GM15510 (cell line): ENCODE data around the gene CEP131.
A peak's percentile ranks its signal among the peaks of the same experiment; 100 is the strongest.

Source experiments
- POLR2A ChIP-seq: IDR thresholded peaks from 3 replicates; pipeline ENCODE4 v1.6.1; 2011; ENCODE audit warnings: borderline replicate concordance; ENCODE audit not compliant: insufficient read length; ENCODE audit errors: extremely low read depth

The CEP131 gene

DNA sequence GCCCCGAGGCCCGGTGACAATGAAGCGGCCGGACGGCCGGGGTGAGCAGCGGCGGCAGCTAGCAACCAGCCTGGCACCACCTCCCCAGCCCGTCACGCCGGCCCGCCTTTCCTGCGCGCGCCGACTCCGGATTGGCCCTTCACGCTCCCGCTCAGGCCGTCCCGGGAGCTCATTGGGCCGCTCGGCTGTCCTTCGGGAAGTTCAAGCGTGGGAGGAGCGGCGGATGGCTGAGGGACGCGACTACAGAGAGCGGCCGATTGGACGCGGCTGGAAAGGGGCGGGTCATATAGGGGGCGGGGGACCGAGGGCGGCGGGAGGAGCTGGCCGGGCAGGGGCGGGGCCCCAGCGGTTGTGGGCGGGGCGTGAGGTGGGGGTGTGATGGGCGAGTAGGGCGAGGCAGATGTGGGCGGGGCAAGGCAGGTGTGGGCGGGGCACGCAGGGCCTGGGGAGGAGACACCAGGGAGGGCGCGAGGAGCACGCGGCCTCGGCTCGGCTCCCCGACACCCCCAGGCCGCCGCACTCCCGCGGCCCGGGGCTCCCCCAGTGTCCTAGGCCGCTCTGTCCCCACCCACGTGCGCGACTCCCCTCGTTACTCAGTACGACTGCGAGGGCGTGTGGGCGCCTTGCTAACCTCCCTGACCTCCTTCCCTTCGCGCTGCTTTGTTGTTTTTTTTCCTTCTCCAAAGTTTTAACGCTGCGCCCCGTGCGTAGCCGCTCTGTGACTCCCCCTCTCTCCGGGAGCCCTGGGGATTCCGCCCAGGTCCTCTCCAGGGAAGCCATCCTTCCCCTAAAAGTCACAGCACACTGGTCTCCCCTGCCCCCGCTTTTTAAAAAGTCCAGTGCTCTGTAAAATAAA, at the start of gene CEP131:
Gene CEP131, minus strand, starts transcription at position 60 of the 856 bp plus-strand sequence. CDS start 2,909 bp downstream, outside the sequence.
- TF ChIP-seq POLR2A = peak; percentile 63

DNA sequence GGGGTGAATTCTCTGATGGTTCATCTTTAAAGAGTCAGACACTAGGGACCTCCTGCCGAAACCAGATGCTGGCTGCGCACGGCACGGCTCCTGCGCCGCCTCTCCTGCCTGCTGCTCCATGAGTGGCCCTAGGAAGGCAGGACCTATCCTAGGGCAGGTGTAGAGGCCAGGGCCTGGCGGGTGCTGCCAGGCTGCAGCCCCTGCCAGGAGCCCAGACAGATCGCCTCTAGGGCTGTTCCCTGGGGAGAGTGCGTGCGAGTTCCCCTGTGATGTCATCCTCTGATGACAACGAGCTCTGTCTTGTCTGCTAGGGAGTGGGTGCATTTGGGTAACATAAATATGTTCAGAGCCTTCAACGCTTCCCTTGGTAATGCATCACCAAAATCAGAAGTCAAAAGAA, 48.5 kb upstream of the CEP131 start:
- no peak for TF ChIP-seq POLR2A

DNA sequence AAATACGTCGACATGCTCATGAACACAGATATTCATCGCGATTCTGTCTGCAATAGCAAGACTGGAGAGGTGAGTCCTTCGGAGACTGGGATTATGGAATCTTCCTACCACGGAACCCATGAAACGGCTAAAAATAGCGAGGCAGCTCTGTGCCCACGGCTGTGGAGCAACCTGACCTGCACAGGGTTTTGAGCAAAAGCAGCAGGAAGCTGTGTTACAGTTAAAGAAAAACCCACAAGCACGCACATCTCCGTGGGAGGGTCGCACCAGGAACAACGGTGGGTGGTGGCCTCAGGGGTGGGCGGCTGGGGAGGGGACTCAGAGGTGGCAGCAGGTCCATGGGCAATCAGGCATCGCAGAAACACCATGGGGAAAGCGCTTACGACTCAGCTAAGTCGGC, 47.5 kb upstream of the CEP131 start:
- TF ChIP-seq POLR2A = no peak

DNA sequence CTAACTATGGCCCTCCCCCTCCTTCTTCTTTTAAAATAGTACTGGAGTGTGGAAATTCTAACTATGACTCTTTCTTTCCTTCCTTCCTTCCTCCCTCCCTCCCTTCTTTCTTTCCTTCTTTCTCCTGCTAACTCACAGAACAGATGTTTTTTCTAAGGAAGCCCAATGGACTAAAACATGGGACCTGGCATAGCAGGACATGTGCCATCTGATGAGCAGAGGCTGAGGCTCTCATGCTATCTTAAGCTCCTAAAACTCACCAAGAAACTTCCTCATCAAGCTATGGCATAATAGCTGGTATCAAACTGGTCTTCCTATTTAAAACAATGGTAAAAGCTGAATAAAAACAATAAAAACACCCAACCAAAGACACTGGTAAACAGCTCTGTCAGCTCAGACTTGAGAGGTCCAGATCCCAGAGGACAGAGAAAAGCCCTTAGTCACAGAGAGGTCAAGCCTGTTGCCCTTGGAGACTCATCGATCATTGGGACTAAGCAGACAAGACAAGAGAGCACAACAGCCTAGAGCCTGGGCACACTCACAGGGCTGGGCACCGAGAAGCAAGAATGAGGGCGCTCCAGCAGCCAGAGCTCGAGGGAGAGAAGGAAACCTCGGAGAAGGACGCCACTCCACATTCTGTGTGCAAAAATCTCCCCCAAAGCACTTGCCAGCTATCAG, 44.8 kb upstream of the CEP131 start:
- TF ChIP-seq POLR2A = no peak

DNA sequence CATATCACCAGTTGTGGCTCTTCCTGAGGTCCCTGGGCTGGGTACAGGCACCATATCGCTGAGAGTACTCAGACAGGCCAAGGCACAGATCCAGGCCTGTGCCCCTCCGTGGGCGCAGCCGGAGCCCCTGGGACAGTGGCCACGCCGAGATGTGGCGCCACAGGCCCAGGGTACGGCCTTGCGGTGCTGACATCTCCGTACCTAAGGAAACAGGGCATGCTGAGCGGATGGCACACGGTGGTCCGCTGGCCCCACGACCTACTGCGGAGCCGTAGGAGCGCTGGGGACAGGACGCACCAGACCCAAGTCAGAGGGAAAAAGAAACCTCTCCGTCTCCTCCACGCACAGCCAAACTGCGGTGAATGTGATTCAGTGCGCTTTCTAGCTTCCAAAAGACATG, 42.8 kb upstream of the CEP131 start:
- no peak for TF ChIP-seq POLR2A

DNA sequence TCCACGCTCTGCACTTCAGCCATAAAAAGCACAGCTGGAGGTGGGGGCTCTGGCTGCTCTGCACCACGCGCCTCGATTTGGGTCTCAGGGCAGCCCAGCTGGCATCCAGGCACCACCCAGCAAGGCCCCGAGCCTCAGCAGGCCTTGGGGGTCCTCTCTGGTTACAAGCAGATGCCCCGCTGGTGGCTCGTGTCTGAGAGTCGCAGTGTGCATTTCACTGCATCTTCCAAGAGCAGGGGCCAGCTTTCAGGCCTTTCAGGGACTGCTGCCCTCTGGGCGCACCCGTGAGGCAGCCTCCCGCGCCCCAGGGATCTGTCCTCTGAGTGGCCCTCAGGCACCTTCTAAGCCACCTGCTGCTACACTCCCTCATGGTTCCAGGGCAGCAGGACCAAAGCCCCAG, 41.9 kb upstream of the CEP131 start:
- TF ChIP-seq POLR2A = no peak

DNA sequence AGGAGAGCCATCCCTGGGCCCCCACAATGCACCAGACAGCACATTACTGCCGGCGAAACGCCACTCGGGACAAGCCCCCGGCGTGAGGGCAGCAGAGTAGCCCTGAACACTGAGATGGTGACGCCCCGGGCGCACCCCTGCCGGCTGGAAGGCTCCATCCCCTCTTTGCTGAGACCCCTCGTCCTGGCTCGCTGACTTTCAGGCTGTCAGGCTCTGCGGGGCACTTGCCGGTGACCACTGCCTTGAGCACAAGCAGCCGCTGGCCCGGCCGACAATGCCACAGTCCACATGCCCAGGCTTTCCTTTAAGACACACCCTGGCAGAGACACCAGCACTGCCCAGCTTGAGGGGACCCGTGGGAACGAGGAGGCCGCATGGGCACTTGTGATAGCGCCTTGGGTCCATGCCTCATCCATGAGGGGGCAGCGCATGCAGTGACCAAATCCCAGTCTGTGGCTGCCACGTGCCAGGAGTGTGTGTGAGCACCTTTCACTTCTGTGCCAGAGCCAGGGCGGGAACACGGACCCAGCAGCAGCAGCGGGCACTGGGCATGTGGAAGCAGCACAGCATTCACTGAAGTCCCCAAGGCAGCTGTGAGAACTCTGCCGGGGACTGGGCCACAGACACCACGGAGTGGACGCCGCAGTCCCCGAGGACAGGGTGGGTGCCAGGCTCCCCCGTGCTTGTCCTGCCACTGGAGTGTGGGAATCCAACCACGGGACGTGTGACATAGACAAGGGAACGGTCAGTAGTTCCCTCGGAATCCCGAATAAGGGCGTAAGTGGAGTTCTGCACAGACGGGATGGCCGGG, 40.8 kb upstream of the CEP131 start:
- no peak for TF ChIP-seq POLR2A

DNA sequence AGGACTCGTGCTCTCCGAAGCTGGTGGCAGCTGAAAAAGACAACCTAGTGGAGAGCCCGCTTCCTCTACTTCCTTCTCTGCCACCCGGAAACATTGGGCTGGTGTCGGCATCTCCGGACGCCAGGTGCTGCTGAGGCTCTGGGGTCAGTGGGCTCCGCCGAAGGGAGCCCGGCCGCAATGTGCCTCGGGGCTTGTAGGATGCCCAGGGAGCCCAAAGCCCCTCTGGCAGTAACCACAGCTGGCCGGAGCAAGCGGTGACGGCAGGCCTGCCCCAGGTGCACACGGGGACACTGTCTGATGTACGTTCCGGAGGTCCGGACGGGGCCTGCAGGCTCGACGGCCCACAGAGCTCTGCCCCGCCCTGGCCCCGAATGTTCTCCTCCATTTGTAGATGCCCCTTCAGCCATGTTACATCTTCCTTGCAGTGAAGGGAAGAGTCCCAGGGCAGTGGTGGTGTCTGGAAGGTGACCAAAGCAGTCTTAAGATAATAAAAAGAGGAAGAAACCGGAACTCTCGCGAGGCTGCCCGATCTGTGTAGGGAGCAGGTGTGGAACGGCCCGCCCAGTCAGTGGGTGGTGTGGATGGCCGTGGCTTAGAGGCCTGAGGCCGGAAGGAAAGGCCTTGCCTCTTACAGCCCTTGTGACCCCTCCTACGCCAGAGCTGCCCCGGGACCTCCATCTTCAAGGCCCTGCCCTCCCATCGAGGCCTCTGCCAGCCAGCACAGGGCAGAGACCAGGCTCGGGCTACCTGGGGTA, 39.0 kb upstream of the CEP131 start:
- no peak for TF ChIP-seq POLR2A

DNA sequence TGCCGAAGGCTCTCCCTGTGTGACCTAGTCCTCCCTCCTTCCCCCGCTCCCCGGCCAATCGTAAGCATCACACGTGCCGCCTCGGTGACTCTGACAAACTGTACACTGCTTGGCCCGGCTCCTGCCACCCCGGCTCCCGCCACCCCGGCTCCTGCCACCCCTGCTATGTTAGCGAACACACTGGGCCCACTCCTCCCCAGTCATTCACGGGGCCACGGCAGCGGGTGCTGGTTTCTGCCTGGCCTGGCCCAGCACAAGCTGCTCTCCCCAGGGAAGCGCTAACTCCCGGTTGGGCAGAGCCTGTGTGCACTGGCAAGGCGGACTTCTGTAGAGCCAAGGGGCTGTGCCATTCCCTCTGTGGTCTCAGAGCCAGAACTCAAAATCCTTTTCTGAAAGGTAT, 38.3 kb upstream of the CEP131 start:
- TF ChIP-seq POLR2A = no peak

DNA sequence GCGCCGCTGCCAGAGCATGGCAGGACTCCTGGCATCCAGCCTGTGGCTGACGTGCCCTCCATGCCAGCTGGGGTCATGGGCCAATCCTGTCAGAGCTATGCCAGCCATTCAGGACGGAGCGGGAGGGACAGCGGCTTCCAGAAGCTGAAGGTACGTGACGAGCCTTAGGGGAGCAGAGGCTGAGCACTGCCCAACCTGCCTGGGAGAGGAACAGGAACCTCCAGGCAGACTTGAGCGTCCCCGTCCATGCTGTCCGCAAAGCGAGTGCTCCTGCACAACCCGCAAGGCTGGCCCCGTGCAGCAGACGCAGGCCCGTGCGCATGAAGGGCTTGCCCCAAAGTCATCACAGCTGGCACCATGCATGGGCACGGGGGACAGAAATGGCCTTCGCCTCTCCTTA, 37.9 kb upstream of the CEP131 start:
- no peak for TF ChIP-seq POLR2A

DNA sequence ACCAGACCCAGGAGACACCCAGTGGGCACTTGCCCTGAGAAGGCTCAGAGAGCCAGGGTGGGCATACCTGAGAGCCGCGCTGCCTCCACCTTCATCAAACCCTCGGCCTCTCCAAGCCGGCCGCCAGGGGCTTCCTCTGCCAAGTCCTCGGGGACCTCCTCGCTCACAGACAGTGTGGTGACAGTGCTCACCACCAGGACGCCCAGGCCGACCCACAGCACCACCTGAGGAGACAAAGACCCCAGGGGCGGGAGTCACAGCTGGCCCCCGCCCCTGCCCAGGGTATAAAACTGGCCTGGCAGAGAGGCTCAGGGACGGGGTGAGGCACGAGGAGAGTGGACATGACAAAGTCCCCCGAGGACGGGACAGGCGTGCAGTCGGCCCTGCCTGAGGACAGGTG, 37.4 kb upstream of the CEP131 start:
- no peak for TF ChIP-seq POLR2A

DNA sequence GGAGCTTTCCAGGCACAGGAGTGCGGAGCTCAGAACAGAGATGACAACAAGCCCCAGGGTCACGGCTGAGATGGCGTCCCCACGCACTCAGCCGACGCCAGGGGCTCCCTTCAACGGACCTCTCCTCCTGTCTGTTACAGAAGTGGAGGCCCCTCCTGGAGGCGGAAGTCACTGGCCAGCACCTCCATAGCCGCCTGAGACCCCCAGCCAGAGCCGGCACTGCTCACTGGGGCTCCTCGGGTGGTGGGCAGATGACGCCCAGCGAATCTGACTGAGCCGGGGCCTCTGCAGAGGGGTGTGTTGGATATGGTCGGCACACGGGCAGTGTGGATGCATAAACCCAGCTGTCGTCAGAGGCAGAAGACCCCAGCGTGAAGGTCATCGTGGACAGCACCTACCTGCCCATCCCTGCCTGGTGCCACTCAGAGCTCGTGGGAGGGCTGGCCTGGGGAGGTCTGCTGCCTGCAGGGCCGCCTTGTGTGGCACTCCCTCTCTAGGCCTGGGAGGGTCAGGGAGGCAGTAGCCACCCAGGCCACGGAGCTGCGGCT, 36.4 kb upstream of the CEP131 start:
- TF ChIP-seq POLR2A = no peak

DNA sequence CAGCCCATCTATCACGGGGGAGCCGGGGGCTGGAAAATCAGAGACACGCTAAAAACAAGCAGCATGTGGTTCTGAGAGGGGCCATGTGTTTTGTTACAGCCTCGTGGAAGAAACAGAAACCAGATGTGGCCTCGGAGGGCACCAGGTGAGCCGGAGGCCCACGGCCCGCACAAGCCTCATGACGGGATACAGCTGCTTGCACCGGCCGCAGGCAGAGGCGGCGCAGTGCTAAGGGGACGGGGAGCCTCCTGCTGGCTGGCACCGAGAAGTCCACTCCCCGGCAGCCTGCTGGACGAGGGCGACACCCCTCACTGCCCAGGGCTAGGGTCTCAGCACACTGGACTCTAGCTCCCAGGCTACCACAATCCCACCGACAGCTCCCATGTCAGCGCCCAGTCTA, 35.5 kb upstream of the CEP131 start:
- TF ChIP-seq POLR2A = no peak

DNA sequence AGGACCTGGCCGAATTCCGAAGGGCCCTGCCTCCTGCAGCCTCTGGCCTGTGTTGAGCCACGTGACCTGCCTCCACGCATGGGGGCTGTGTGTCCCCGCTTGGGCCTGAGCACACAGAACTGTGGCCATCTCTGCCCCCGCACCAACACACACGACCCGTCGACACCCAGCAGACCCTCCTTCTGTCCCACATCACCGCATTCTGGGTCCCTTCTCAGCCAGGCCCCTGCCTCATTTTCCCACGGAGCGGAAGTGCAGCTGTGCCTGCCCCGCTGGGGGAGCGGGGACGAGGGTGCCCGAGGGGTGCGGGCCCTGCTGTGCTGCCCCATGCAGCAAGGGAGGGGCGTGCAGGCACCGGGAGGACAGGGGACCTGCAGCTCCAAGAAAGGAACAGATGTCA, 34.8 kb upstream of the CEP131 start:
- no peak for TF ChIP-seq POLR2A

DNA sequence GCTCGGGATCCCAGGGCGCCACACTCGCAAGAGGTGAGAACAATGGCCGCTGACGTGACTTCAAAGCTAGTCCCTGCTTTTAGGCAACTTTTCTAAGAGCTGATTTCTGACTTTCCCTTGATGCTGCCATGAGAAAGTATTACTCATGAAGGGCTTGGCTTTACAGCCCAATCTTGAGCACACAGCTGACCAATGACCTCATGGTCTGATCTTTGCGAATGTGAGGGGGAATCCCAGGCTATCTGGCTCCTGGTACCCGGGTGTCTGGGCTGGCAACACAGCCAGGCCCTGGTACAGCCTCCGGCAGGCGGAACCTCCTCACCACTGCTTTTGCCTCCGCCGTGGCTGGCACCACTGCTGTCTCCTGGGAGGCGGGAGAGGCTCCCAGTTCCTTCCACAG, 33.9 kb upstream of the CEP131 start:
- TF ChIP-seq POLR2A = no peak
